Kidney (tissue), 14 donors: Measurements from ENCODE around the gene RSU1. TPM values are rescaled to one million over a fixed set of nuclear protein-coding genes. Genes with fewer than 3 reads are reported as not detected.

Source experiments
- DNase-seq, 5 donors: peaks; one replicate each; pipeline ENCODE4 v3.0.0-alpha.2; 2013 to 2020
- FAIRE-seq: peaks from 2 replicates; lab custom pipeline; 2012; peaks lifted over from hg19 to GRCh38; lab: Jason Lieb, UNC
- H3K27ac ChIP-seq, 2 donors: one replicate each; pipeline ENCODE4 v1.7.0; 2013; ENCODE audit warnings: low read depth in 2 of 2, low read length in 2 of 2, inconsistent platforms in 1 of 2
- H3K27me3 ChIP-seq: one replicate; pipeline ENCODE4 v1.7.1; 2013; ENCODE audit warnings: low read length, inconsistent platforms; ENCODE audit not compliant: control insufficient read depth, insufficient read depth
- H3K36me3 ChIP-seq, 3 donors: one replicate each; pipeline versions ENCODE4 v1.7.0 to v1.7.1; 2013; ENCODE audit warnings: low read length in 3 of 3, control low read depth in 1 of 3, inconsistent platforms in 1 of 3; ENCODE audit not compliant: insufficient read depth in 3 of 3, control insufficient read depth in 2 of 3
- H3K4me1 ChIP-seq, 3 donors: one replicate each; pipeline versions ENCODE4 v1.7.0 to v1.7.1; 2013; ENCODE audit warnings: low read length in 3 of 3, inconsistent platforms in 1 of 3, low read depth in 1 of 3; ENCODE audit not compliant: control insufficient read depth in 2 of 3, insufficient read depth in 2 of 3
- H3K4me3 ChIP-seq, 3 donors: one replicate each; pipeline versions ENCODE4 v1.7.0 to v1.8.1; 2013; ENCODE audit warnings: low read length in 3 of 3, control low read depth in 1 of 3, inconsistent platforms in 1 of 3
- H3K9ac ChIP-seq, 3 donors: one replicate each; pipeline versions ENCODE4 v1.7.0 to v1.7.1; 2013; ENCODE audit warnings: low read length in 3 of 3, control low read depth in 1 of 3, inconsistent platforms in 1 of 3
- H3K9me3 ChIP-seq, 3 donors: one replicate each; pipeline versions ENCODE4 v1.7.0 to v1.7.1; 2013; ENCODE audit warnings: low read length in 3 of 3, control low read depth in 1 of 3, inconsistent platforms in 1 of 3; ENCODE audit not compliant: control insufficient read depth in 2 of 3, insufficient read depth in 1 of 3
- CTCF ChIP-seq: IDR thresholded peaks from 3 replicates; pipeline ENCODE4 v1.5.1; 2012; ENCODE audit warnings: mild to moderate bottlenecking, moderate library complexity, borderline replicate concordance; ENCODE audit not compliant: insufficient read depth; ENCODE audit errors: extremely low read depth
- intact Hi-C: fragments of 100-400 bp; cut with DNase I; formaldehyde crosslinking; loops from one replicate; pipeline ENCODE4 v1.11.1; 2022
- polyA plus RNA-seq: library from polyadenylated mRNA; stranded (reverse); fragments of 350-450 nt; fragmentation: Illumina TruSeq; extraction: RNeasy Lipid Tissue Mini Kit (QIAGEN cat#74804); gene quantifications from one replicate; pipeline ENCODE4 v1.2.3, GENCODE V29; 2014; ENCODE audit warnings: low read depth, low replicate concordance; ENCODE audit not compliant: insufficient read depth
- total RNA-seq: library from RNA; stranded (reverse); fragmentation: NEBNext Ultra II Directional; extraction: Animal tissue kit (Norgen Biotek cat#: 25700); gene quantifications from one replicate; pipeline ENCODE4 v1.2.1, GENCODE V29; 2021
- donor health status: control.
- donor health status: control.
- donor health status: control.
- donor health status: control.
- donor health status: control.
- donor health status: DM: yes; HTN: yes; CAD: no.
- donor health status: Normal renal cell carcinoma (clear cell type).

The RSU1 gene
- total and polyA plus RNA-seq, 2 donors from 2014 or later, result 44.6 to 72.4 TPM

GRCh38 chr10:16562891-16563290 is 254.3 kb downstream of the RSU1 start:
- Histone ChIP-seq H3K9me3 (no peaks in the 10 kb centered on the region), H3K27ac (no peak overlapping the region), H3K36me3 (no peaks in the 10 kb centered on the region), H3K27me3 (no peaks in the 10 kb centered on the region), H3K4me3 (no peak overlapping the region), H3K9ac (no peak overlapping the region), H3K4me1 (no peaks in the 10 kb centered on the region)
- no peak for TF ChIP-seq CTCF
- intact Hi-C loops, result no loop called here
- no peak for DNase-seq
- FAIRE-seq, result no peak

- no peak overlapping the region for H3K9ac ChIP-seq
- no peak overlapping the region for H3K4me3 ChIP-seq
- intact Hi-C loops, result no loop called here
- DNase-seq (no peak), FAIRE-seq (no peak)
- no peak overlapping the region for H3K27ac ChIP-seq
- H3K4me1 ChIP-seq, result no peaks in the 10 kb centered on the region
- no peaks in the 10 kb centered on the region for H3K27me3 ChIP-seq
- H3K9me3 ChIP-seq, result no peaks in the 10 kb centered on the region
- H3K36me3 ChIP-seq, result no peaks in the 10 kb centered on the region
- TF ChIP-seq CTCF, result no peak
Measured at GRCh38 chr10:16559236-16559773, 257.9 kb downstream of the RSU1 start.

GRCh38 chr10:16547973-16548372 is 269.3 kb downstream of the RSU1 start:
- Histone ChIP-seq H3K36me3 (no peaks in the 10 kb centered on the region), H3K9ac (no peak overlapping the region), H3K9me3 (no peaks in the 10 kb centered on the region), H3K27me3 (no peaks in the 10 kb centered on the region), H3K4me1 (no peaks in the 10 kb centered on the region), H3K27ac (no peak overlapping the region), H3K4me3 (no peak overlapping the region)
- no peak for FAIRE-seq
- TF ChIP-seq CTCF, result no peak
- intact Hi-C loops, result no loop called here
- no peak for DNase-seq
